HG03066 (cell line): ENCODE data around the gene BTBD16.

Experiments
- ATAC-seq: cut with Tn5 transposase; IDR thresholded peaks from one replicate; pipeline ENCODE4 v1.9.1; 2021; ENCODE audit warnings: low read depth; ENCODE audit not compliant: unreplicated experiment

Gene BTBD16

DNA sequence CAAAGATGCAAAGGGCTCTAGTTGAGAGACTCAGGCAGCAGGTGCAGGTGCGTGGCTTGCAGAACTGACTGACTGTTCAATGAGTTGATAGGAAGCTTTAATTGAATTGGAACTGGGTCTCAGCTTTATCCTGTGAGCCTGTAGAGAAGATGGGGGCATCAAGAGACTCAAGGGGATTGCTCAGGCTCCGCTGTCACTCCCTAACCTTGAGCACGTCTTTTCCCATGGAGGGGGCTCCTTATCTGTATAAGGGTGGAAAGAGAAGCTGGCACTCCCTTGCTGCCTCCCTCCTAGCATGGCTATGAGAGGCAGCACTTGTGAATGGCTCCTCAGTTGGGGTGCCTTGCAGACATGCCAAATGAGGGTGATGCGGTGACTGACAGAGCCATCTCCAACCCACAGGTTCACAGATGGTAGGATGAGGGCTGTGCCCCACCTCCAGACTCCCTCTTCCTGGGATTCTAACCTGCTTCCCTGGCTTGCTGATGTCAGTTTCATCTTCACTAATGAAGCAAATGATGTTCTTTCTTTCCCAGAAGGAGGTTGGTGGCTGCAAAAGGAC lies 91.0 kb downstream of the BTBD16 start:
- no peak for ATAC-seq

GRCh38 chr10:122362621-122363020 lies 91.5 kb downstream of the BTBD16 start:
- no peak for ATAC-seq

GRCh38 chr10:122363311-122363710 lies 92.2 kb downstream of the BTBD16 start:
- no peak for ATAC-seq

DNA sequence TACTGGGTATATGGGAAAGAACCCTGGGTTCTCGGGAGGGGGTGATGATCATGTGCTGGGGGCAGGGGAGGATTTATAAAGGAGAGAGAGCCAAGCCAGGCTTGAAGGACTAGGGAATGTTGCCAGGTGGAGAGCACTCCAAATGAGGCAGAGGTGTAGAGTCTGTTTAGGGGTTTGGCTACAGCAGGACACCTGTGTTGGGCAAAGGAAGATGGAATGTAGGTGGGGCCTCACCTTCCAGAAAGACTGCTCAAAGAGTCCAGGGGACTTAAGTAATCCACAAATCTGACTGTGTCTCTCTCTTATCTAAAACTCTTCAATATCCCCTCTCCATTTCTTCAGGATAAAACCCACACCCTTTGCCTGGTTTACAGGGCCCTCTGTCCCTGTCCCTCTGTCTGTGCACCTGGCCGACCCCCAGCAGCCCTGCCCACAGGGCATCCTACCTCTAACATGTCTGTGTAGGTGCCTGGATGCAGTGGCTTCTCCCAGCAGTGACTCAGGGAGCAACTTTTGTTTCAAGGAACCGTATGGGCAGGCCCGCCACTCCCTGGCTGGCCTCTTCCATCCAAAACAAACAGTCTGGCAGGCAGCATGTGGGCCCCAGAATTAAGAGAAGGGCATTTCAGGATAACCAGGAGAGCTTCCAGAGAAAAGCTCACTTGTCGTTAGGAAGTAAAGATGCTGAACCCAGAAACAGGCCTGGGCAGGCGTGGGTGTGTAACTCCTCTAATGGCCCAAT lies 92.8 kb downstream of the BTBD16 start:
- ATAC-seq, result no peak

DNA sequence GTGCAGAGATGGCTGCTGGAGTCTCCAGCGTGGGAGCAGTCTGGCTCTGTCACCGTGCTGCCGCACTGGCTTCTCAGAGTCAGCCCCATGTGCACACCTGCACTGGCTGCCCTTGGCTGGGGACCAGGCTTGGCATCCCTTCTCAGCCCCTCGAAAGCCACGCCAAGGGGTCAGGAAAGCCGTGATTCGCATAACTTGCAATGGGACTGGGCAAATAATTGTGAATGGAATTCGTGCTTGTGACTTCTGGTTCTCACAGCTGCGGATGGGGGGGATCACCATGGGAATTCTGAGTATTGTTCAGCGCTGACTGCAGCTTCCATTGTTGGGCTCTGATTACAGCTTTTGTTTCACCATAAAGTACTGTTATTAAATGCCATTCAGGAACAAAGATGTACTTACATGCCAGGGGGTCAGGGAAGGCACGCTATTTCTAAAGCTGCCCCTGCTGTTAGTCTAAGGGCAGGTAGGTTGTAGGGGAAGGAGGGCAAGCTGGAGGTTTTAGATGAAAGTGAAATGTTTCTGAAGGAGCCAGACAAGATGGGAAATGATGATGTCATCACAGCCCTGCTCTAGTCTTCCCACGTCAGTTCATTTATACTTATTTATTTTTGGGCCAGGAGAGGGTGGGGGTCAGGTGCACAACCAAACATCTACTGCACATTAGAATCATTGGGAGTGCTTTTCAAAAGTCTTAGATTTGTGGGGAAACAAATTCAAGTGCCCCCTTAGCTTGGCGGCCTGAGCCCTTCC lies 97.6 kb downstream of the BTBD16 start:
- no peak for ATAC-seq

- ATAC-seq, result no peak
These were observed 102.0 kb downstream of the BTBD16 start for GRCh38 chr10:122373108-122373507.

GRCh38 chr10:122373721-122374120 lies 102.6 kb downstream of the BTBD16 start:
- no peak for ATAC-seq

DNA sequence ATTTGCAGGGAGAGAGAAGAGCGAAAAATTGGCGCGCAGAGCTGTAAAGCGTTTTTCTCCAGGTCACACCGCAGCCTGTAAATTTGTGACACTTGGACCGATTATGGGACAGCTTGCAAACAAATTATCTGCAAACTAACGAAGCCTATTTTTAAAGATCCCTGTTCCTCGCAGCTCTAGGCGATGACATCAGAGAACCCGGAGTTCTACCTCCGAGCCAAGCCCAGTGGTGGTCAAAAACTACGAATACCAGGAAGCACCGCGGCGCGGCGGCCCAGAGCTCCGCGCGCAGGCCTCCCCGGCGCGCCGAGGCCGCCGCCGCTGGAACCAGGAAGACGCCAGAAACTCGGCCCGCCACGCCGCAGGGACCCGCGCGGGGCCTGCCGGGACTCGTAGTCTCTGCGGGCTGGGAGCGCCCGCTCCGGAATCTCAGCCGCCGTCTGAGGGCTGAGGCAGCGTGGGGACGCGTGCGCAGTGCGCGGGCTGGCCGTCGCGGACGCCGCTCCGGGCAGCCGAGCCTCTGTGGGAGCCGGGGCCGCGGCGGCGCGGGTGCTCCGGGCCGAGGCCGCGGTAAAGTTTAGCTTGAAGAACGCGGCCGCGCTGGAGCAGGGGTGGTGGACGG lies 103.3 kb downstream of the BTBD16 start, which contains the start of gene PLEKHA1:
TSS of gene PLEKHA1 (plus strand) at position 472 of the 622 bp plus-strand sequence. CDS start 18,493 bp downstream, outside the sequence.
- peak; percentile 82 for ATAC-seq

GRCh38 chr10:122374859-122375678 lies 104.0 kb downstream of the BTBD16 start:
- peak; percentile 55 for ATAC-seq

GRCh38 chr10:122375679-122376160 lies 104.6 kb downstream of the BTBD16 start:
- no peak for ATAC-seq

DNA sequence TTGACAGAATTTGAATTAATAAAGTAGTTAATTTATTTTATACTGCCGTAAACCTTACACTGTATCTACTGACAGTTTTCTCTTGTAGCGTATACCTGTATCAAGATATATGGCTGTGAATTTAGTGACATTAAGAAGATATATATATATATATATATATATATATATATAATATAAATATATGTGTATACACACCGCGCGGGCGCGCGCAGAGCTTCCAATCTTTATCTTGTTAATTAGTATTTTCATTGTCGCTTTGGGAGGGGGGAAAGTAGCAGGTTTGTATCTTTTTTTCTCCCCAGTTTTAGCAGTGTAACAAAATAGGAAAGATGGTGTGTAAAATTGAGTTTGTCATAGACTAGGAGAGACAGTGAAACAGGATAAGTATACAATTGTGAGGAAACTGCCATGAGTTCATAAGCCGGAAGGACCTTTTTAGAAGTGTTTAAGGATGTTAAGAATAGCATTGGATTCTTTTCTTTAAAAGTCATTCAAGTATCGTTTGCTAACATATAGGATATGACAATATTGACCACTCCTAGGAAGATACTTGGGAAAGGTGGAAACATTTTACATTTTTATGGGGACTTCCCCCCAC lies 105.4 kb downstream of the BTBD16 start:
- no peak for ATAC-seq

DNA sequence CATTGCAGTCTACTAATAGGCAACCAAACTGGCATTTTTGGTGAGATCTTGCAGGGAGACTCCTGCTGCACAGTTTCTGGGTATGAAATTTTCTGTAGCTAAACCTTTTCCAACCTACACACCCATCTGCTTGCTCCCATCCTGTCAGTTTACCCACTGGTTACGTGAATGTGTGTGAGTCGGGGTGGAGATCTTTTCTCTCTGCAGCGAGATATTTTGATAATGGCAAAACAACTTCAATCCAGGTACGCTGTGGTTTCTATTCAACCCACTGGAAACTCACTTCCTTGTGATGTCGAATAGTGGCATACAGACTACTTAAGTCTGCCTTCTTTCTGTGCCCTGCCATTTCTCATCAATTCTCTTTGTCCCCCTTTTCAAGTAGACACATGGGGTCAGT lies 107.9 kb downstream of the BTBD16 start:
- no peak for ATAC-seq

- ATAC-seq, result no peak
These were observed 108.4 kb downstream of the BTBD16 start for GRCh38 chr10:122379537-122379936.

DNA sequence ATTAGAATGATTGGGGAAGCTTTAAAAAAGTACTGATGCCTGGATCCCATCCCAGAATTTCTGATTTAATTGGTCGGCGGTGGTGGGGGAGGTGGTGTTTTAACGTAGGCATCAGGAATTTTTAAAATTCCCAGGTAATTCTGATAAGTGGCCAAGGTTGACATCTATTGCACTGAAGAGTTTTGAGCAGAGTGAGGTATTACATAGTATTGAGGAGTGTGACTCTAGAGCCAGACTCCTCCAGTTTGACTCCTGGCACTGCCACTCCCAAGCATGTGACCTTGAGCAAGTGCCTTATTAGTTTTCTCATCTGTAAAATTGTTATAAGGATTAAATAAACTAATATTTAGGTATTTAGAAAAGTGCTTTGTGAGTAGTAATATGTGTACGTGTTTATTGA lies 109.6 kb downstream of the BTBD16 start:
- ATAC-seq, result no peak

- no peak for ATAC-seq
These were observed 110.6 kb downstream of the BTBD16 start for GRCh38 chr10:122381680-122382079.

- no peak for ATAC-seq
These were observed 115.4 kb downstream of the BTBD16 start for GRCh38 chr10:122386514-122386913.

DNA sequence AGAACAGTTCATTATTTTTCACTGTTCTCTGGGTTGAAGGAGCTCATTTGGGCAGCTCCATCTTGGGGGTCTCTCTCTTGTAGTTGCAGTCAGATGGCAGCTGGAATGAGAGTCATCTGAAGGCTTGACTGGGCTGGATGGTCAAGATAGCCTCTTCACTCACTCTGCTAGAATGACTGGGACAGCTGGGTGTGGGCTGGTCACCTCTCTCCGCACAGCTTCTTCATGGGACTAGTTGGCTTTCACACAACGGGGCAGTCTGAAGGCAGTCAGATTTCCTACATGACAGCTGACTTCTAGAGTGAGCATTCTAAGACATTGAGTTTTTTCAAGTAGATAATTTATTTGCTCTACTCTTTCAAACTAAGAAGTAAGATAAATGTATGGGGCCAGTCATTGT lies 116.5 kb downstream of the BTBD16 start:
- no peak for ATAC-seq
